PFSK-1 (cell line): Measurements from ENCODE around the gene PON3.

ENCODE experiments used
- POLR2AphosphoS5 ChIP-seq: IDR thresholded peaks from 2 replicates; pipeline ENCODE4 v1.6.1; 2012; ENCODE audit warnings: low read depth, mild to moderate bottlenecking, control low read depth, low read length, moderate library complexity
- REST ChIP-seq, 2 experiments: IDR thresholded peaks; 2 replicates each; pipeline versions ENCODE4 v1.6.1 to v1.8.0; 2011 to 2012; ENCODE audit warnings: low read depth in 2 of 2, low read length in 2 of 2, control low read depth in 1 of 2, inconsistent platforms in 1 of 2, mild to moderate bottlenecking in 1 of 2, moderate library complexity in 1 of 2; ENCODE audit not compliant: insufficient read depth in 1 of 2
- TAF1 ChIP-seq: IDR thresholded peaks from 2 replicates; pipeline ENCODE4 v1.6.1; 2012; ENCODE audit warnings: low read length, control low read depth, borderline replicate concordance; ENCODE audit not compliant: insufficient read depth

GRCh38 chr7:95427914-95428516, 31.8 kb upstream of the PON3 start:
- TF ChIP-seq REST (IDR thresholded peaks at IDR 0.05; ENCODE audit: insufficient read depth in 1 of 2, low read depth in 2 of 2, low read length in 2 of 2) (no peak), TAF1 (no peak), POLR2AphosphoS5 (no peak)
